K562 (cell line): Measurements from ENCODE around the gene FERMT3. TPM values are rescaled to one million over a fixed set of nuclear protein-coding genes. Genes with fewer than 3 reads are reported as not detected.

Experiments
- ARID3A ChIP-seq: IDR thresholded peaks from 2 replicates; pipeline ENCODE4 v1.6.1; 2012; ENCODE audit warnings: low read depth, low read length, improper control_type of control experiment, borderline replicate concordance
- C11orf30 ChIP-seq: fragments of 450-650 bp; IDR thresholded peaks from 2 replicates; pipeline ENCODE4 v1.6.1; 2016; ENCODE audit warnings: low read depth, mild to moderate bottlenecking
- CGGBP1 ChIP-seq: fragments of 250-450 bp; sonication (Bioruptor Pico); IDR thresholded peaks from 2 replicates; pipeline ENCODE4 v1.9.0; 2021; ENCODE audit warnings: mild to moderate bottlenecking
- EP400 ChIP-seq: fragments of 450-650 bp; IDR thresholded peaks from 2 replicates; pipeline ENCODE4 v1.6.1; 2017; ENCODE audit warnings: antibody characterized with exemption, mild to moderate bottlenecking, moderate library complexity
- HES1 ChIP-seq: fragments of 450-650 bp; IDR thresholded peaks from 2 replicates; pipeline ENCODE4 v1.6.1; 2016; ENCODE audit warnings: low read depth, mild to moderate bottlenecking, moderate library complexity
- HNRNPK ChIP-seq: fragments of 200-400 bp; formaldehyde crosslinking; IDR thresholded peaks from one replicate; pipeline ENCODE4 v1.6.1; 2018; ENCODE audit warnings: mild to moderate bottlenecking, low read depth, low read length; ENCODE audit not compliant: poor library complexity, severe bottlenecking
- KAT8 ChIP-seq: fragments of 450-650 bp; IDR thresholded peaks from 2 replicates; pipeline ENCODE4 v1.6.1; 2016; ENCODE audit warnings: low read depth, mild to moderate bottlenecking
- KLF13 ChIP-seq: fragments of 450-650 bp; IDR thresholded peaks from 2 replicates; pipeline ENCODE4 v1.6.1; 2016; ENCODE audit warnings: missing genetic modification characterization, low read depth, mild to moderate bottlenecking, missing compliant biosample characterization, moderate library complexity, borderline replicate concordance
- MEF2D ChIP-seq: conservative IDR thresholded peaks from 2 replicates; pipeline ENCODE4 v1.6.1; 2016; ENCODE audit warnings: low read depth, missing genetic modification characterization, missing compliant biosample characterization
- RBM17 ChIP-seq: fragments of 200-400 bp; formaldehyde crosslinking; IDR thresholded peaks from 2 replicates; pipeline ENCODE4 v1.6.1; 2017; ENCODE audit warnings: low read depth, mild to moderate bottlenecking, low read length, borderline replicate concordance
- TFE3 ChIP-seq: fragments of 450-650 bp; formaldehyde crosslinking; IDR thresholded peaks from 2 replicates; pipeline ENCODE4 v1.4.0; 2020; ENCODE audit warnings: mild to moderate bottlenecking, mixed read lengths
- TRIM24 ChIP-seq, 2 experiments: fragments of 450-650 bp; IDR thresholded peaks; 2 replicates each; pipeline ENCODE4 v1.6.1; 2016
- ZNF253 ChIP-seq: fragments of 250-450 bp; sonication (Bioruptor Pico); conservative IDR thresholded peaks from 2 replicates; pipeline ENCODE4 v1.6.1; 2021; ENCODE audit warnings: mild to moderate bottlenecking
- ZNF507 ChIP-seq: conservative IDR thresholded peaks from 2 replicates; pipeline ENCODE4 v1.6.1; 2017; ENCODE audit warnings: missing genetic modification characterization, missing compliant biosample characterization
- ZNF609 ChIP-seq: sonication (generic); formaldehyde crosslinking; IDR thresholded peaks from 2 replicates; pipeline ENCODE4 v1.8.1; 2023; ENCODE audit warnings: missing genetic modification reagents, mild to moderate bottlenecking, borderline replicate concordance
- polyA plus RNA-seq, 8 experiments: library from polyadenylated mRNA; depleted of rRNA in 4 of 8; stranded (reverse) in 5 of 8; unstranded in 3 of 8; fragments of >200 nt; fragmentation: Nextera tagmentation in 2 of 8; fragmentation: Illumina TruSeq in 1 of 8; extraction: Ambion mirVana in 2 of 8; extraction: Trizol in 1 of 8; gene quantifications; 2 replicates each; pipeline versions ENCODE4 v1.2.1 to v1.2.3, GENCODE V29; 2011 to 2014; ENCODE audit warnings: inconsistent platforms in 1 of 8, missing spikeins in 1 of 8
- total RNA-seq, 7 experiments: library from RNA; depleted of rRNA in 6 of 7; stranded (reverse); fragments of >200 nt in 6 of 7; fragmentation: Illumina TruSeq in 2 of 7; extraction: Trizol in 2 of 7; gene quantifications; 2 replicates each; pipeline versions ENCODE4 v1.2.1 to v1.2.3, GENCODE V29; 2011 to 2021; ENCODE audit warnings: low replicate concordance in 1 of 7

Gene FERMT3
- total and polyA plus RNA-seq, 9 of the 15 experiments (the other 6 are each of a cell fraction or from before 2014, with no cell fraction given), result 3.2 to 275 (median 79.7) TPM

- no peak for TF ChIP-seq ZNF609 (CRISPR knock-in tag)
- no peak for TF ChIP-seq MEF2D (tag)
- no peak for TF ChIP-seq RBM17
- TF ChIP-seq ARID3A, result no peak
- no peak for TF ChIP-seq CGGBP1 (CRISPR knock-in tag)
- peak; percentile 87 for TF ChIP-seq EP400
- TF ChIP-seq HNRNPK, result no peak
- TF ChIP-seq TFE3 (CRISPR knock-in tag), result no peak
- TF ChIP-seq KLF13 (tag), result no peak
- TF ChIP-seq TRIM24 (IDR thresholded peaks at IDR 0.05), result peak in 1 of 2 experiments; percentile 92; a peak in 2 of 4 replicates
- no peak for TF ChIP-seq KAT8
- no peak for TF ChIP-seq HES1
- no peak for TF ChIP-seq ZNF253
- no peak for TF ChIP-seq ZNF507
- no peak for TF ChIP-seq C11orf30
These were observed 39.5 kb downstream of the FERMT3 start (continued) for GRCh38 chr11:64245797-64246620.
